SH-SY5Y (cell line): ENCODE data around the gene POPDC3.

Experiments
- GATA2 ChIP-seq: IDR thresholded peaks from 2 replicates; pipeline ENCODE4 v1.6.1; 2011; ENCODE audit warnings: mild to moderate bottlenecking, low read depth, low read length
- GATA3 ChIP-seq: IDR thresholded peaks from 2 replicates; pipeline ENCODE4 v1.6.1; 2011; ENCODE audit warnings: low read depth, mild to moderate bottlenecking, low read length, moderate library complexity

DNA sequence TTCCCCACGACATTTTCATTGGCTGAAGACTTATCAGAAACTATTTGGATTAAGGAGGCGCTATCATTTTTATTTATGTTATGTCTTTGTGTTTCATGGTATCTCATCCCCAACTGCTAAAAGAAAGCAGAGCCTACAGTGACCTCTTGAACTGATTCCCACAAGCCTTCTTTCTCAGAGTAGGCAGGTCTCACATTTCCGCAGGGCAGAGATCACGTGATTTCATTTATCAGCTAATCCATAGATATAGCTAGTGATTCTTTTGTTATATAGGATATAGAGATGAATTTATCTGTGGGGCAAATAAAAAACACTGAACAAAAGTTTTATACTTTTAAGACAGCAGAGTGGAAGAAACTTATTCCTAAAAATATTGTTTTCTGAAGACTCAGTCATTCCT, 25.0 kb upstream of the POPDC3 start:
- TF ChIP-seq GATA2, result no peak
- no peak for TF ChIP-seq GATA3
